CD4-positive, alpha-beta T cell treated with Interleukin-15 for 4 hours (primary cell): ENCODE data around the gene GCNT2.
"Not testable (repeated sequence)": the region's sequence is repeated elsewhere in the genome, so short reads cannot be mapped to it uniquely, and the experiment has no call there.

Experiments
- DNase-seq: peaks from one replicate; pipeline ENCODE4 v3.0.0-alpha.2; 2020; ENCODE audit warnings: low spot score

The GCNT2 gene

DNA sequence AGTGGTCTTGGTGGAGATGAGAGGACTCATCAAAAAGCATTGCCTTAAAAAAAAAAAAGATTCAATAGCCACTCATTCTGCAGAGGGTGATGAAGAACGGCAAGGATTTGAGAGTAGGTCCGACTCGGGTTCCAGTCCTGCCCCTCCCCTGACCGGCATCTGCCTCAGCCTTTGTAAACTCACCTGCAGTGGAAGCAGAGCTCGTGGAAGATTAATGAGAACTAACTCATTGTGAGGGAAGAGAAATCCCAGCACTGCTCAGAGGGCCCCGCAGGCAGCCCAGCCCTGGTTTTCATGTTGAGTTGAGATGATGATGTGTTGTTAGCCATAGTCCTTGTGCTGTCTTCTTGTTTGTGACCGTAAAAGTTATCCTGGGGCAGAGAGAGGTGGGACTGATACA, 59.4 kb downstream of the GCNT2 start:
- DNase-seq: no peak

DNA sequence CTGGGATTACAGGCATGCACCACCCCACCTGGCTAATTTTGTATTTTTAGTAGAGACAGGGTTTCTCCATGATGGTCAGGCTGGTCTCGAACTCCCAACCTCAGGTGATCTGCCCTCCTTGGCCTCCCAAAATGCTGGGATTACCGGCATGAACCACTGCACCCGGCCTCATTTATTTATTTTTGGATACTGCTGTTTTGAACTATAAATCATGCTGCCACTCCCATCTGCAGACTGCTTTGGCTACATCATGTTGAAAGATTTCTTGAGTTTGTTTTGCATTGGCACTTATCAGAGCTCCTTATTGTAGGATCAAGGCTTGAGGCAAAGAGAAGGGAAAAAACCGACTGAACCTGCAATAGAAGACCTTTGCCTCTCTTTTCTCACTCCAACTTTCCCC, 60.3 kb downstream of the GCNT2 start:
- DNase-seq: not testable (repeated sequence)

GRCh38 chr6:10582774-10583508, 61.8 kb downstream of the GCNT2 start:
- no peak for DNase-seq

DNA sequence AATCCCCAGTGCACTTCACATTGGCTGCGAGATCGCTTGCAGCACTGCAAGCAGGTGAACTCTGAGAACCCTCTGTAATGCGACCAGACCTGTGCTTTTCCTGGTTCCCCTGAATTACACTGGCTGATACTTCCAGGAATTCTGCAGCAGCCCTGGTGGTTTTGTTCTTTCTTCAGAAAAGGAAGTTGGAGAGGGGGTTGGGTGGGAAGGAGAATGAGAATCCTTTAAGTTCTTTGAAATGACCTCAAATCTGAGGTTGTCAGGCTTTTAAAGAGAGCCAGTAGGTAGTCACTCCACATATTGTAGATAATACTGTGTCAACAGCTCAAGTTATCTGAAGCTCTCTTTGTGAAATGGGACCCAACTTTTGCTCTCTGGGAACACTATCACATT, 62.4 kb downstream of the GCNT2 start:
- DNase-seq: no peak

DNA sequence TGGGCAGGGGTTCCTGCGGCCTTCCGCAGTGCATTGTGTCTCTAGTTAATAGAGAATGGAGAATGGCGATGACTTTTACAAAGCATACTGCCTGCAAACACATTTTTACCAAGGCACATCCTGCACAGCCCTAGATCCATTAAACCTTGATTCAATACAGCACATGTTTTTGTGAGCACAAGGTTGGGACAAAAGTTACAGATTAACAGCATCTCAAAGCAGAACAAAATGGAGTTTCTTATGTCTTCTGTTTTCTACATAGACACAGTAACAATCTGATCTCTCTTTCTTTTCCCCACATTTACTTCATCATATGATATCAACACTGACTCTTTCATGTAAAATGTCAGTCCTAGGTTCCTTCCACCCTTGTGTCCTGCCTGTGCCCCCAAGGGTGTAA, 63.5 kb downstream of the GCNT2 start:
- no peak for DNase-seq

DNA sequence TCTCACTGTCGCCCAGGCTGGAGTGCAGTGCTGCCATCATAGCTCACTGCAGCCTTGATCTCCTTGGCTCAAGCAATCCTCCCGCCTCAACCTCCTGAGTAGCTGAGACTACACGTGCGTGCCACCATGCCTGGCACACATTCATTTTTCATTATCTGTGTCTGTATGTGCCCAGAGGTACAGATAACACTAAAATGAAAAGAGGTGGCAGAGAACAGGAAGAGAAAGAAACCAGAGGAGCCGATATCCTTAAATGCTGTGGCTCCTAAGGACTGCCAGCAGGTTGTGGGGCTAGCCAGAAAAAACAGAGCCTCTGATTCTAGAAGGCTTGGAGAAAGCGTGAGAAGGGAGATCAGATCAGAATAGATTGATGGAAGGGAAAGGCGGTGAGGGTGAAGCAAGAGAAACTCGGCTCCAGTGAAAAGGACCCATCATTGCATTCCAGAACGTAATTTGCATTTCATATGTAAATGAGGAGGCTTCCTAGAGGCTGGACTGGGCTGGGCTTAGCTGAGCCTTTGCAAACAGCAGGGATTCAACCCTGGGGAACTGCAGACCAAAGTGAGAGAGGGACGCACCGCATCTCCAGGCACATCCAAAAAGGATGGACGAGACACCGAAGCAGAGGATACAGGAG, 64.2 kb downstream of the GCNT2 start:
- DNase-seq: no peak

DNA sequence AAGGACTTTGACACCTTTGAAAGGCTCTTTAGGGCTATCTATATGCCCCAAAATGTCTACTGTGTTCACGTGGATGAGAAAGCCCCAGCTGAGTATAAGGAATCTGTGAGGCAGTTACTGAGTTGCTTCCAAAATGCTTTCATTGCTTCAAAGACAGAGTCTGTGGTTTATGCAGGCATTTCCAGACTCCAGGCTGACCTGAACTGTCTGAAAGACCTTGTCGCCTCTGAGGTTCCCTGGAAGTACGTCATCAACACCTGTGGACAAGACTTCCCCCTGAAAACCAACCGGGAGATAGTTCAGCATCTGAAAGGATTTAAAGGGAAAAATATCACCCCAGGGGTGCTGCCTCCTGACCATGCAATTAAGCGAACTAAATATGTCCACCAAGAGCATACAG, 65.2 kb downstream of the GCNT2 start:
- DNase-seq: no peak

GRCh38 chr6:10587656-10588406, 66.7 kb downstream of the GCNT2 start:
- no peak for DNase-seq

GRCh38 chr6:10588562-10589428, 67.6 kb downstream of the GCNT2 start:
- no peak for DNase-seq

- DNase-seq: no peak
Observed at GRCh38 chr6:10589429-10589727, 68.2 kb downstream of the GCNT2 start.

DNA sequence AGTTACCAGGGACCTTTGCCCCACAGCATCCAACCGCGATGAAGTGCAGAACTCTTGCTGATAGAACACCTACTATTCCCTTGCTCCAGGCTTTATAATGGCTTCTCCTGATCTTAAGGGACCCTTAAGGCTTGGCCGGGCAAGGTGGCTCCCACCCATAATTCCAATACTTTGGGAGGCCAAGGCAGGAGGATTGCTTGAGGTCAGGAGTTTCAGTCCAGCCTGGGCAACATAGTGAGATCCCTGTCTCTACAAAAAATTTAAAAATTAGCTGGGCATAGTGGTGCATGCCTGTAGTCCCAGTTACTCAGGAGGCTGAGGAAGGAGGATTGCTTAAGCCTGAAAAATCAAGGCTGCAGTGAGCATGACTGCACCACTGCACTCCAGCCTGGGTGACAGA, 68.8 kb downstream of the GCNT2 start:
- no peak for DNase-seq

DNA sequence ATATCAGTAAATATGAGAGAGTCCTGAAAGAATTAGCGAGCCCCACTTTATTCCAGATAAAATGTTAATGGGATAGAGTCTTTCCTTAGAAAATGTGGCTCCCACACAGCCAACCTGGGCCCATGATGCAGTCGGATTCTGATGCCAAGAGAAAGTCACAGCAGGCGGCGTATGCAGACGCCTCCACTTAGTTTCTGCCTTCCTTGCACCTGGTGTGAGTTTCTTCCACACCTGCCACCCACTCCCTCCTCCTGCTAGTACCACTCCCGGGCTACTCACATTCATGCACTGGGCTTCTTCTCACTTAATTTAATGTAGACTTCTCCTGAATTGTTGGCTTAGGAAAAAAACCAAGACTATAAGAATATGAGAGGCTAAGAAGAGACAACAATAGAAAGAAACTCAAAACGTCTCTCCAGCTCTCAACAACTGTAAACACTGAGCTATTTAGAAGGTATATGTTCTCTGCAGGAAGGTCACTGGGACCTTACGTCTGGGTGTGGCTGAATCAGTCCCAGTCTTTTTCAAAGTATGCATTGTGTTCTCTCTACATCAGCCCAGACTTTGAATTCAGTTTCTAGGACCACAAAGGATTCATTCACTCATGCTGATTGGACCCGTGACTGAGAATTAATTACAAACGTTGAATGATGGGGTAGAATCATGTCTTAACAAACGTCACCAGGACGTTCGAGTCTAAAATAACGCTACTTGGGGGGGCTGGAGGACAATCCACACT, 70.4 kb downstream of the GCNT2 start:
- DNase-seq: no peak

- no peak for DNase-seq
Observed at GRCh38 chr6:10595731-10596664, 74.8 kb downstream of the GCNT2 start.

- no peak for DNase-seq
Observed at GRCh38 chr6:10597499-10598001, 76.4 kb downstream of the GCNT2 start.

DNA sequence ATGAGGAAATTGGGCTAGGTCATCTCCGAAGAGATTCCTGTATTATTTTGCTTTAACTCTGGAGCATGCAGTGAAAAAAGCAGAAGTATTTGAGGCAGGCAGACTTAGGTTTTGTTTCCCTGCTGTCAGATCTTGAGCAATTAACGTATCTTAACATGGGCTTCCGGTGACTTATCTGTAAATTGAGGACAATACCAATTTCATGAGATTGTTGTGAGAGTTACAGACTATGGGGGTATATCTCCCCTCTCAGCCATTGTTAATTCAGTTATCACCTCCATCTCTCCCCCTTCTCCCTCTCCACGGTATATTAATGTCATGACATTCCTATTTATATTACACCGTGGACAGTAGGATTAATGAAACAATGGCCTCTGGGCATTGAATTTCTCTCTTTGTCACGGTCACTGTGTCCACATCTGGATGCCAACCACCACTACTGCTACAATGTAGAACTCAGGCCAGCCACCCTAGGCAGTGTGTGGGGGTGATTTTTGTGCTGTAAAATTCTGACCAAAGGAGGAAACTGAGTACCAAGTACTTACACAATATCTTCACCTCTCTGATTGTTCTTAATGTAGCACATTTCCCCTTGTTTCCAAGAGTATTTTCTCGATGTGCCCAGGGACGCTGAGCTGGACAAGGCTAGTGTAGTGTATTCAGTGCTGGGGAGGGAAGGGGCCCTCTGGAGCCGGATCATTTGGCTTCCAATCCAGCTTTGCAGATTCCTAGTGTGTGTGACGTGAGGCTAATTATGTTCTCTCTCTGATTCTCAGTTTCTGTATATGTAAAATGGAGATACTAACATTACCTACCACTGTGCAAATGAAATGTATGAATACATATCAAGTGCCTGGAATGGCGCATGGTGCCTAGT, 77.2 kb downstream of the GCNT2 start:
- no peak for DNase-seq

DNA sequence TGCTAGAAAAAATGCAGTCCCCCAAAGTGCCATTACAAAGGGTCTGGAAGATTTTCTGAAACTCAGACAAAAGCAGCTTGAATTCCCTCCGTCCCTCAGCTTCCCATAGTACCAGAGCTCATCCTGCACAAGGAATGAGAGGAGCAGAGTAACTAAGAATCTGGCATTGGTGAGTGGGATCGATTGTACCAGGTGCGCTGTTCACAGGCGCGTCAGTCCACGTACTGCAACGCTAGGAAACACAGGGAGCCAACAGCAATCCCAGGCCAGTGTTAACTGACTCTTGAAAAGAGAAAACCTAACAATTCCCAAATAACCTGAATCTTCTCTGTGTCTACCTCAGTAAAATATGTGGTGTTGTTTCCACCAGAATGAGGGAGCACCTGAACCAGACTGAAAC, 77.9 kb downstream of the GCNT2 start:
- no peak for DNase-seq

- DNase-seq: not testable (repeated sequence)
Observed at GRCh38 chr6:10600681-10601080, 79.5 kb downstream of the GCNT2 start.

- DNase-seq: no peak
Observed at GRCh38 chr6:10603219-10603618, 82.1 kb downstream of the GCNT2 start.

DNA sequence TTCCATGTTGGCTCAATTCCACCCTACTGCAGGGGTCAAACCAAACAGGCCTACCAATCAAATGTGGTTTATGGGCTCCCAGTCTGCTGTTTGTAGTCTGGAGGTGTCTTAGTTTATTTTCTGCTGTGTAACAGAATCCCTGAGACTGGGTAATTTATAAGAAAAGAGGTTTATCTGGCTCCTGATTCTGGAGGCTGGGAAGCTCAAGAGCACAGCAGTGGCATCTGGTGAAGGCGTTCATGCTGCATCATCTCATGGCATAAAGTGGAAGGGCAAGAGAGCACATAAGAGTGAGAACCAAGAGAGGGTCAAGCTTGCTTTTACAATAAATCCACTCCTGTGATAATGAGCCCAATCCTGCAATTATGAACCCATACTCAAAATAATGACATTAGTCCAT, 87.9 kb downstream of the GCNT2 start:
- no peak for DNase-seq
